Astrocyte of the hippocampus (primary cell): ENCODE data around the gene CKAP2L.

Source experiments
- DNase-seq: peaks from one replicate; pipeline ENCODE4 v3.0.0; 2011; ENCODE audit warnings: low read depth, low spot score

Gene CKAP2L

DNA sequence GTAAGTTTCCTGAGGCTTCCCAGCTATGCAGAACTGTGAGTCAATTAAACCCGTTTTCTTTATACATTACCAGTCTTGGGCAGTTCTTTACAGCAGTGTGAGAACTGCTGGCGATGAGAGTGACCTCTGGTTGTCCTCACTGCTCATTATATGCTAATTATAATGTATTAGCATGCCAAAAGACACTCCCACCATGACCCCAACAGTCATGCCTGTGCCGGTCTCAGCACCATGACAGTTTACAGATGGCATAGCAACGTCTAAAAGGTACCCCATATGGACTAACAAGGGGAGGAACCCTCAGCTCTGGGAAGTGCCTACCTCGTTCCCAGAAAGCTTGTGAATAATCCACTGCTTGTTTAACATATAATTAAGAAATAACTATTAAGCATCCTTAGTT is 28.0 kb upstream of the CKAP2L start:
- no peak for DNase-seq

DNA sequence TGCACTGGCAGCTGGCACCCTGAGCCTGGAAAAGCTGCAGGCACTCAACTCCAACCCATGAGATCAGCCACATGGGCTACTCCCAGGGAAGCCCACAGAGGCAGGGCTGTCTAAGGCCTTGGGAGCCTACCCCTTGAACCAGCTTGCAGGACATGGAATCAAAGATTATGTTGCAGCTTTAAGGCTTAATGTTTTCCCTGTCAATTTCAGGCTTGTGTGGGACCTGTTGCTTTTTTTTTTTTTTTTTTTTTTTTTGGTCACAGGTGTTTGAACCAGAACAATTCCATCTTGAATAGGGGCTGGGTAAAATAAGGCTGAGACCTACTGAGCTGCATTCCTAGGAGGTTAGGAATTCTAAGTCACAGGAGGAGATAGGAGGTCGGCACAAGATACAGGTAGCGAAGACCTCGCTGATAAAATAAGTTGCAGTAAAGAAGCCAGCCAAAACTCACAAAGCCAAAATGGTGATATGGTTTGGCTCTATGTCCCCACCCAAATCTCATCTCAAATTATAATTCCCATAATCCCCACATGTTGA is 27.4 kb upstream of the CKAP2L start:
- DNase-seq, result no peak

DNA sequence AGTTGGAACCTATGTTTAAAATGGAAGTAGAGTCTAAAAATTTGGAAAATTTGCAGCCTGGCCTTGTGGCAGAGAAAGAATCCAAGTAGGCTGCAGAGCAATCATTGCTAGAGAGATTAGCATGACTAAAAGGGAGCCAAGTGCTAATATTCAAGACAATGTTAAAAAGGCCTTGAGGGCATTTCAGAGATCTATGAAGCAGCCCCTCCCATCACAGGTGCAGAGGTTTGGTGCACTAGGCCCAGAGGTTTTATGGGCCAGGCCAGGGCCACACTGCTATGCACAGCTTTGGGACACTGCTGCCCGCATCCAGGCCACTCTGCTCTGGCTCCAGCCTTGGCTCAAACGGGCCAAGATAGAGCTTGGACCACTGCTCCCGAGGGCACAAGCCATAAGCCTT is 26.6 kb upstream of the CKAP2L start:
- DNase-seq, result no peak

DNA sequence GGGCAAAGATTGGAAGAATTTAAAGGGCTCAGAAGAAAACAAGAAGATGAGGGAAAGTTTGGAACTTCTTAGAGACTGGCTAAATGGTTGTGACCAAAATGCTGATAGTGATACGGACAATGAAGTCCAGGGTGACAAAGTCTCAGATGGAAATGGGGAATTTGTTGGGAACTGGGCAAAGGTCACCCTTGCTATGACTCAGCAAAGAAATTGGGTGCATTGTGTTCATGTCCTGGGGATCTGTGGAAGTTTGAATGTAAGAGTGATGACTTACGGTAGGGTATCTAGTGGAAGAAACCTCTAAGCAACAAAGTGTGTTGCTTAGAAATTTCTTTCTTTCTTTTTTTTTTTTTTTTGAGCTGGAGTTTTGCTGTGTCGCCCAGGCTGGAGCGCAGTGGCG is 25.9 kb upstream of the CKAP2L start:
- DNase-seq, result no peak

DNA sequence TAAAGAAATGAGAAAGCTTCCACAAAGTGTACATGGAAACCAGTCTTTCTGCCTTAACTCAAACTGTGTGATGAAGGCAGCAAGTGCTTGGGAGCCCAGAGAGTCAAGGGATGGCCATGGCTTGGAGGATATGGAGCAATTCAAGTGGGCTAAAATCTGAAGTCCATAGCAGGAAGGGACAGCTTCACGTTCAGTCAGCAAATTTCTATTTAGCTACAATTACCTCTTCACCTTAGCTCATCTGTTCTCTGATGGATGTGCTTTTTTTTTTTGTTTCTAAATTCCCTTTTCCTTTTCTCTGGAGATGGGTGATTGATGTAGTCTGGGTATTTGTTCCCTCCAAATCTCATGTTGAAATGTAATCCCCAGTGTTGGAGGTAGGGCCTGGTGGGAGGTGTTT is 24.8 kb upstream of the CKAP2L start:
- DNase-seq, result no peak

DNA sequence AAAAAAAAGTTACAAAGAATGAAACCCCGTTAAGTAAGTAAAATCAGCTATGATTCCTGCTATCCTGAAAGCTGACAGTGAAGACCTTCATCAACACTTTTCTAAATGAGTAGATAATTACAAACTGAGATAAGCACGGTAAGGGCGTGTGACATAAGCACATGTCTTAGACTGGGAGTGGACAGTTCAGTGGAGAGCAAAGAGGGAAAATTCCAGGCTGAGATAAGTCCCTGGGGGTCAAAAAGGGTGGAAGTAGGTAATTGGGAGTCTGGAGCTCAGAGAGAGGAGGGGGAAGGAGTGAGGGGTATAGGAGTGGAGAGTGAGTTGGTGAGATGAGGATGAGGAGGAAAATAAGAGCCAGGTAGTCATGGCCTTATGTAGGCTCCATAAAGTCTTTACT is 24.2 kb upstream of the CKAP2L start:
- no peak for DNase-seq

DNA sequence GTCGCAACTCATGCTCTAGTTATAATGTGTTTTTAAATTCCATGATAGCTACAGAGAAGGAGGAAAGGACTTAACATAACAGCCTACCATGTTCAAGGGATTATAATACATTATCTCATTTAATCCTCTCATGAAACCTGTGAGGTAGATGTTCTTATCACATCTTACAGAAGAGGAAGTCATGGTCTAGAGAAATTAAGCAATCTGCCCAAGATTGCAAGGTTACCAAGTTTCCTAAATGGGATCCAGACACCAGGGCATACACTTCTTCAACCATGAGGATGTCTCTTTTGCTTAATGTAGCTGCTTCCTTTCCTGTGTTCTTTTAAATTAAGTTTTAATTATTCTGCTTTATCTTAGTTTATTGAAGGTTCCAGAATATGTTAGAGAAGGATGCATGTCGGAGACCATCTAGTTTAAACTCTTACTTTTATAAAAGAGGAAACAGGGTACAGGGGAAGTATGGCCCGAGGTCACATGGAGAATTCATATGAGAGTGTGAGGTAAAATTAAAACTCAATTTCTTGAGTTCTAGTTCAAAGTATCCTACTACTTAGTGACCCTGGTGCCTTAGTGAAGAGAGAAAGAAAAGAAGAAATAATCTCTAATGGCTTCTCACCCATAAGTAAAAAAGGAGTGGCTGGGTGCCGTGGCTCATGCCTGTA is 23.5 kb upstream of the CKAP2L start:
- DNase-seq, result no peak

DNA sequence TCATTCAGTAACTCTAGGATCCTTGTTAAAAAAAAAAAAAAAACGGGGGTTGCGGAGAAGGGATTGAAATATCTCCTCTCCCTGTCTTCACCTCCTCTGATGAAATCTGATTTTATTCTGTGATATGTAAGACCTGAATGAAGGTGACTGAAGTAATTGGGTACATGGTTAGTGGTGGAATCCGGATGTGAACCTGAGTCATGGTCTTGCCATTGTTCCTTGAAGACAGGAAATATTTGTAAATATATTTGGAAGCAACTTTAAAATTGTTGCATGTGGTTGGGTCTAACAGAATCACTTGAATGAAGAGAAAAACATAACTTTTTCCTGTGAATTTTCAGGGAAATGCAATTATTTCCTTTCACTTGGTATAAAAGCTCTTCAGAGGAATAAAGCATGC is 22.9 kb upstream of the CKAP2L start:
- DNase-seq, result no peak

DNA sequence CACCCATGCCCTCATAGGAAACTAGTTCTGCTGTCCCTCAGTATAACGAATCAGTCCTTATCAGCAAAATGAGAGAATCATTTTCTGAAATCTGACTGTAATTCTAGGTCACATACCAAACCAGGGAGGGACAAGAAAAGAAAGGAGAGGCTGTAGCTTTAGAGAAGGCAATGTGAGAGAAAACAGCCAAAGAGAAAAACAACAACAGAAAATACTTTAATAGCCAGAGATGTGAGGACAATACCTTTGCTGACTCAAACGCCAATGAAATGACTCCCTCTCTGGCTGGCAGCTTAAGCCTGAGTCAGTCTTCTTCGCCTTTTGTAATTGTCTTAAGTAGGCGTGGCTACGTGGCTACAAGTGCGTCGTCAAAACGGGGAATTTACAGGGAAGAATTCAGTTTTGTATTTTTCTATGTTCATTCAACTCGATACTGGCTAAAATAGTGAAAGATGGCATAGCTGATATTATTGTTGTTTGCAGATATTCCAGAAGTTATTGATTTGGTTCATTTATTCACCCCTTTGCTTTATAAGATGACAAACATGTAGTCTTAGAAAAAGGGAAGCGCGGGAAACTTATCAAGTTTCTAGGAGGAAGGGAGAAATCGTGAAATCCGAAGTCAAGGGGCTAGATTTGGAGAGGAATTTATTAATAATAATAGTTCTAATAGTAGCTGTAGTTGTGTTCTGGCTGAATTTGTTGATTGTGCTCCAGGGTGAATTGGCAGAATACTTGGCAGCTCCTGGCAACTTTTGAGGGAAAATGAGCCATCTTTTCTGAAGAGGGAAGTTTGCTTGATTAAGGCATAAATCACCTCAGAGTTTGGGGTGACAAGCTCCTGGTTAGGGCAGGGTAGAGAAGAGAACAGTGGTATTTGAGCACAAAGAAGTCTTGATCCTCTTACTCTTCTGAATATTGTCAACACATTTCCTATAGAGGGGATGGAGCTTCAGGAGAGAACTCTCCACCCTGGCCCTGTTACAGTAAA is 20.1 kb upstream of the CKAP2L start, which contains the start of gene IL1A:
Gene IL1A (minus strand): TSS at position 295 of the 991 bp plus-strand sequence. CDS start 723 bp downstream, outside the sequence.
- DNase-seq, result peak; percentile 77

DNA sequence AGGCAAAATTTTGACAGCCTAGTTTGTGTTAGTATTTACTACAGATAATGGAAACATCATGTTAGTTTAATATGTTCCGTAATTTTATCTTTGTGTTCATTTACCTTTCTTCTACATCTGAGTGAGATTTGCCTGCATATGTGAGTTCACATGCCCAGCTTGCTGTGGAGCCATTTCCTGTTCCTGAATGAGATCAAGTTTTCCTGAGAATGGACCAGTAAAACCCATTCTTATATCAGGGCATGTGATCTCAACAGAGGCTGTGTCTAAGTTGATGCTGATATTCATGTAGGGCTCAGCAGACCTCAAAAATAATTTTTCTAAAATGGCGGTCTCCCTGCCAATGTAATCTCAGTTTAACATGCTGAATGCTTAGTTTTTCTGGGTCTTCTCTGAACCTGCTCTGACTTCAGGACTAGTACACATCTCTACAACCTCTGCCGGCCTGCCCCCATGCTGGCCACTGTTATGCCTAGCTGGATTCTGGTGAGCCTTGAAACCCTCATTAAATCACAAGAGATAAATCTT is 18.8 kb upstream of the CKAP2L start:
- no peak for DNase-seq

DNA sequence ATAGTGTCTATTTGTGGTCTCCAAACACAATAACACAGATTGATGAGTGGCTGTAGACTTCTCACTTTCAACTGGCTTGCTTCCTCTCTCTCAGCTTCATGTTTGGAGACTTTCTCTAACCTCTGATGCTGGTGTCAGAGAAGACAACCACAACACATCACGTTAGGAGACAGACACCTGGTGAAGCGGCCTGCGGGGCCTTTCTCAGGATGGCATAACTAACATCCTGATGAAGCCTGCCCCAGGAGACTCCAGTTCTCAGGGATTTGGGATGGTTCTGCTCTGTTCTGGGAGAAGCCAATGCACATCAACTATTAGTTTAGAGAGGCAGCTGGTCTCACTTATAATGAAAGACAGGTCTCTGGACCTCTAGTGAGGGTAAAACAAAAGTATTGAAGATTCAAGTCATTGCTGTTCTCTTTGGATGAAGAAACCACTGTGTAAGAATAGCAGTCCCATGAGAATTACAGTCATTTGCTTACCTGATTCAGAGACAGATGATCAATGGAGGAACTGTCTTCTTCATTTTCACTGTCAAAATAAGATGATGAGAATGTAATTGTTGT is 17.9 kb upstream of the CKAP2L start:
- no peak for DNase-seq

DNA sequence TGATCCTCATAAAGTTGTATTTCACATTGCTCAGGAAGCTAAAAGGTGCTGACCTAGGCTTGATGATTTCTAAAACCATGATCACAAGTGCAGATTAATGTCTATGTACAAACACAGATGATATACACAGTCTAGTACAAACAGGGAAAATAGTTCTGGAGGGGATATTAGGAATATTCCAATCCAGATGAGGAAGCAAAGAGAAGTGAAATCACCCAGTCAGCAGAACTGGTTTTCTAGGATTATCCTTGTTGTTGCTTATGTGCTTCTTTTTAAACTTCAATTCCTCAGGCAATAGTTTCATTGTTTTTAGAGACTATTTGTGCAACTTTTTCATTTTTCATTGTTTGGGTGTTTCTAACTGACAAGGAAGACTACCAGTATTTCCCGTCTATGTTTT is 15.2 kb upstream of the CKAP2L start:
- DNase-seq, result no peak

DNA sequence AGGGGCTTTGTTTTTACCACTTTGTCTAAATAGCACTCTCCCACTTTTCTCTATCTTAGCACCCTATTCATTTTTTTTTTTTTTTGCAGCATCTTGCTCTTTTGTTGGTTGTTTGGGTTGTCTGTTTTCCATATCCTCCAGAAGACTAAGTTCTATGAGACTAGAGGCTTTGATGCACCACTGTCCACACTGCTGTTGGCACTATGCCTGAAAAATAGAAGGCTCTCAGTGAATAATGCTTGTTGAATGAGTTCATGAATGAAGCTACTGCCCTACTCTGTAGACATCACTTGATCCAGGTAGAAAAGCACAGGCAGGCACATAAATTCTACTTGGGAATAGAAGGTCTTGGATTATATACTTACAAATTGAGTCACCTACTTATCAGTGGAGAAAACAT is 12.6 kb upstream of the CKAP2L start:
- DNase-seq, result no peak

DNA sequence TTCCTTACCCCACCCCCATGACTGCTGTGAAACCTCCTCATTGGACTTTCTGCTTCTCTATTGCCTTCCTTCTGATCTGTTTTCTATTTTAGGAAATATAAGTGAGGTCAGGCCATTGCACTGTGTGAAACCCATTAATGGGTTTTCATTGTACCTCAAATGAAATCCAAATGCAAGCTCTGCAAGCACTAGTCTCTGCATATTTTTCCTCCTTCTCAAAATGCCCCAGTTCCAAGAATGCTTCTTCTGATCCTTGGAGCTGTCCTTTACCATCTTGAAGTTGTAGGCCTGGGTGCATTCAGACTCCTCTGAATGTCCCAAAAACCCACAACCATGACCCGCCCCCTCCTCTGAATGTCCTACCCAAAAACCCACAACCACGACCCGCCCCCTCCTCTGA is 11.7 kb upstream of the CKAP2L start:
- DNase-seq, result no peak

DNA sequence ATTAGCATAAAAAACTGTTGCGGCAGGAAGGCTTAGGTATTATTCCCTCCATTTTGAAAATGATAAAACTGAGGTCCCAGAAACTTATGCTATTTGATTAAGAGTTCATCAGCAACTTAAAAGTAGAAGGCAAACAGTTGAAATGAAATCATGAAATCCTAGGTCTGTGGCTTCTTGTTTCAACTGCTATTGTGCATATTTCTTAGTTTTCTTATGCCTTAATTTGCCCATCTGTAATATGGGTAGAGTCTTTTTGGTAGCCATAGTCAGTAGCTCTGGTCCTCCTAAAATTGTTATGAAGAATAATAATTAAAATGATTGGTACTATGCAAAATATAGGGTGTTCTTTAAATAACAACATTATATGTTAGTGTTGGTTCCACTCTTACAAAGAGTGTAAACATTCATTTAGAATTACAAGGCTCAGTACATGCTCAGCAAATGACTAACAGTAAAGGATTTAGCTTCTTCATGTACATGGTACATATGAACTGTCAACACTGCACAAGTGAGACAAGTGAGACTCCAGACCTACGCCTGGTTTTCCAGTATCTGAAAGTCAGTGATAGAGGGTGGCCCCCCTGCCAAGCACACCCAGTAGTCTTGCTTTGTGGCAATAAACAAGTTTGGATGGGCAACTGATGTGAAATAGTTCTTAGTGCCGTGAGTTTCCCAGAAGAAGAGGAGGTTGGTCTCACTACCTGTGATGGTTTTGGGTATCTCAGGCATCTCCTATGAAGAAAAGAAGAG is 10.3 kb upstream of the CKAP2L start:
- DNase-seq, result no peak

DNA sequence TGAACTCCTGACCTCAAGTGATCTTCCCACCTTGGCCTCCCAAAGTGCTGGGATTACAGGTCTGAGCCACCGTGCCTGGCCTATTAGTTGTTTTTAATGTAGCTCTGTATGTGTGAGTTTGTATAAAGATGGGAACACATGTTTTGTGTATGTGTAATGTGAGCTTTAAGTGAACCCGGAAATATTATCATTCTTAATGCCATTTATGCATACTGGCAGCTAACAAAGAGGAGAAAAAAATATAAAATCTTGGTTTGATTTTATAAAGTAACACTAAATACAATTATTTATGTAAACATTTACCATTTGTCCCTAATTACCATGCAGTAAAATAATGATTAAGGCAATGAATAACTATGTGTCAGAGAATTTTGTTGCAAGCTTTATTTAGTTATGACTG is 9.1 kb upstream of the CKAP2L start:
- no peak for DNase-seq

DNA sequence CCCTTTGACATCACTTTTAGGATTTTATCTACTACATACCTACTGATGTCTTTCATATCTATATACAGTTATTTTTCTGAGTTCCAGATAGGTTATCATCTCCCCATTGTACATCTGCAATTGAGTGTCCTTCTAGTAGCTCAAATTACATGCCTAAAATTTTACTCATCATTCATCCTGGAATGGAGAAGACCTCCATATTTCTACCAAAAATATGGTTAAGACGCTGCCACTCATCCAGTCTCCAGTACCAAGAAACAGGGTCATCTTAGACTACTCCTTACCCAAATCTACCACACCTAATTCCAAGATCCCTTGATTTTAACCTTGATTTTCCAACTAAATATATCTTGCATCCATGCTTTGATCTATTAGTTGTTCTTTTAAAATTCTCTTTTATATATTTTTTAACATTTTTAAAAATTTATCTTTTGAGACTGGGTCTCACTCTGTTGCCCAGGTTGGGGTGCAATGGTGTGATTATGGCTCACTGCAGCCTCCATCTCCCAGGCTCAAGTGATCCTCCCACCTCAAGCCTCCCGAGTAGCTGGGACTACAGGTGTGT is 8.6 kb upstream of the CKAP2L start:
- no peak for DNase-seq

DNA sequence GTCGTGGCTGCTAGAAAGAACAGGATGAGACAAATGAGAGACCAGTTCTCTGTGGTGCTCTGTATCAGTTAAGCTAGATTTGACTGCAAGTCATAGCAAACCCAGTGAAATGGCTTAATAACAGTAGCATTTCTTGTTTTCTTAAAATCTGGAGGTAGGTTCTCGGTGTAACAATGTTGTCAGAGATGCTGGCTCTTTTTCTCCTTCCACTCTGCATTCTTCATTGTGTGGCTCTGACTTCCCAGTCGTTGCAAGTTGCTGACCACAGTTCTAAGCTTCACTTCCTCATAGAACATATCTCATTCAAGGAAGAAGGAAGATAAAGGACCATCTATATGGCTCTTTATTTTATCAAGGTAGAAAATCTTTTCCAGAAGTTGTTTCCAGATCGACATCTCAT is 7.9 kb upstream of the CKAP2L start:
- no peak for DNase-seq

DNA sequence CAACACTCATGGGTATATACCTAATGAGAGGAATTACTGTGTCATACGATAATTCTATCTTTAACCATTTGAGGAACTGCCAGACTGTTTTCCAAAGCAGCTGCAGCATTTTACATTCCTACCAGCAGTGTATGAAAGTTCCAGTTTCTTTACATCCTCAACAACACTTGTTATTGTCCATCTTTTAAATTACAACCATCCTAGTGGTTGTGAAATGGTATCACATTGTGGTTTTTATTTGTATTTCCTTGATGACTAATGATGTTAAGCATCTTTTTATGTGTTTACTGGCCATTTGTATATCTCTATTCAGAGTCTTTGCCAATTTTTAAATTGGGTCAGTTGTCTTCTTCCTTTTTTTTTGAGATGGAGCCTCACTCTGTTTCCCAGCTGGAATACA is 4.0 kb upstream of the CKAP2L start:
- no peak for DNase-seq

DNA sequence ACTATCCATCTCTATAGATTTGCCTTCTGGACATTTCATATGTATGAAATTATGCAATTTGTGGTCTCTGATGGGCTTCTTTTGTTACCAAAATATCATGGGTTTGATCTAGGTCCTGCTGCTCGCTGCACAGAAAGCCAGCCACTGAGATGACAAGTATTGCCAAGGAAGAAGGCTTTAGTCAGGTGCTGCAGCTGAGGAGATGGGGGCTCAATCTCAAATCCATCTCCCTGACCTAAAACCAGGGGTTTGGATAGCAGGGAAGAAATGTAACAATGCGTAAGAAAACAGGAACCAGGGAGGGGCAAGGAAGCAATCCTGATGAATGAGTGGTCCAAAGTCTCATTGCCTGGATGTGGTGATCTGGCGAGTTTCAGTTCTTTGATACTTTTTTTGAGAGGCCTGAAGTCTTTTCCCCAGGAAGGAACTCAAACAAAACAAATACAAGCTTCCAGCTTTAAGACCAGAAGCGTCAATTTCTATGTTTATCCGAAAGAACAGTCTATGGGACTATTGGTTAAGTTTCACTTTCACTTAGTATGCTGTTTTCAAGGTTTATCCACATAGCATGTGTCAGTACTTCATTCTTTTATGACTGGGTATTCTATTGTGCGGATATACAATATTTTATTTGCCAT is 3.4 kb upstream of the CKAP2L start:
- DNase-seq, result no peak

DNA sequence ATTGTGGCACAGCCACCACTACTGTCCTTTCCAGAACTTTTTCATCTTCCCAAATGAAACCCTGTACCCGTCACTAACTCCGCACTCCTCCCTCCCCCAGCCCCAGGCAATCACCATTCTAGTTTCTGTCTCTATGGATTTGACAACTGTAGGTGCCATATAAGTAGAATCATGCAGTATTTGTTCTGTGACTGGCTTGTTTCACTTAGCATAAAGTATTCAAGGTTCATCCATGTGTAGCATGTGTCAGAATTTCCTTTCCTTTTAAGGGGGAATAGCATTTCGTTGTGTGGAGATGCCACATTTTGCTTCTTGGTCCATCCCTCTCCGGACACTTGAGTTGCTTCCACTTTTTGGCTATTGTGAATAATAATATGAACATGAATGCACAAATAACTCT is 842 bp upstream of the CKAP2L start:
- DNase-seq, result no peak
